HG02870 (cell line): Measurements from ENCODE around the gene CCP110.
"Not testable (repeated sequence)": the region's sequence is repeated elsewhere in the genome, so short reads cannot be mapped to it uniquely, and the experiment has no call there.

Experiments used
- ATAC-seq: cut with Tn5 transposase; IDR thresholded peaks from one replicate; pipeline ENCODE4 v1.9.1; 2021; ENCODE audit warnings: mild to moderate bottlenecking, moderate library complexity; ENCODE audit not compliant: unreplicated experiment

CCP110 gene

DNA sequence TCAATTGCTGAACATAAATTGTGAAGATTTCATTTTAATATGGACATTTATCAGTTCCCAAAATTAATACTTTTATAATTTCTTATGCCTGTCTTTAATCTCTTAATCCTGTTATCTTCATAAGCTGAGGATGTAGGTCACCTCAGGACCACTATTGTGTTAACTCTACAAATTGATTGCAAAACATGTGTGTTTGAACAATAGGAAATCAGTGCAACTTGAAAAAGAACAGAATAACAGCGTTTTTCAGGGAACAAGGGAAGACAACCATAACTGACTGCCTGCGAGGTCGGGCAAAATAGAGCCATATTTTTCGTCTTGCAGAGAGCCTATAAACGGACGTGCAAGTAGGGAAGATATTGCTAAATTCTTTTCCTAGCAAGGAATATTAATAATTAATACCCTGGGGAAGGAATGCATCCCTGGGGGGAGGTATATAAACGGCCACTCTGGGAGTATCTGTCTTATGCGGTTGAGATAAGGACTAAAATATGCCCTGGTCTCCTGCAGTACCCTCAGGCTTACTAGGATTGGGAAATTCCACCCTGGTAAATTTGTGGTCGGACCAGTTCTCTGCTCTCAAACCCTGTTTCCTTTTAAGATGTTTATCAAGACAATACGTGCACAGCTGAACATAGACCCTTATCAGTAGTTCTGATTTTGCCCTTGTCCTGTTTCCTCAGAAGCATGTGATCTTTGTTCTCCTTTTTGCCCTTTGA is 19.7 kb downstream of the CCP110 start:
- not testable (repeated sequence) for ATAC-seq

DNA sequence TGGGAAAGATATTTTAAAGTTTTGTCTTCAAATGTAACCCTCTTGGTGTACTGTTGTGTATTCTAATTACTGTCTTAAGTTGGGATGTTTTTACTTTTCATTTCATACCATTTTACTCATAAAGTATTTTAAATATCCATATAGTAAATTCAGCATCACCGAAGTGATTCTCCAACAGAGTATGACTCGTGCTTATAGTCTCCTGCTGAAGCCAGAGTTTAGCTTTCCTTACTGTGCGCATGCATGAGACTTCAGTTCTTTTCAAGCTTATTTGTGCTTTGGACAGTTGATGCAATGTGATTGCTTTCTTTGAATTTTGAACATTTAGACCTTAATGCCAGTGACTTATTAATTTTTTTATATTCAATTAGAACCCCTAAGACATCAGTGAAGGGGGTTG is 24.4 kb downstream of the CCP110 start:
- no peak for ATAC-seq

- no peak for ATAC-seq
These were observed 25.9 kb downstream of the CCP110 start for GRCh38 chr16:19549673-19550072.

DNA sequence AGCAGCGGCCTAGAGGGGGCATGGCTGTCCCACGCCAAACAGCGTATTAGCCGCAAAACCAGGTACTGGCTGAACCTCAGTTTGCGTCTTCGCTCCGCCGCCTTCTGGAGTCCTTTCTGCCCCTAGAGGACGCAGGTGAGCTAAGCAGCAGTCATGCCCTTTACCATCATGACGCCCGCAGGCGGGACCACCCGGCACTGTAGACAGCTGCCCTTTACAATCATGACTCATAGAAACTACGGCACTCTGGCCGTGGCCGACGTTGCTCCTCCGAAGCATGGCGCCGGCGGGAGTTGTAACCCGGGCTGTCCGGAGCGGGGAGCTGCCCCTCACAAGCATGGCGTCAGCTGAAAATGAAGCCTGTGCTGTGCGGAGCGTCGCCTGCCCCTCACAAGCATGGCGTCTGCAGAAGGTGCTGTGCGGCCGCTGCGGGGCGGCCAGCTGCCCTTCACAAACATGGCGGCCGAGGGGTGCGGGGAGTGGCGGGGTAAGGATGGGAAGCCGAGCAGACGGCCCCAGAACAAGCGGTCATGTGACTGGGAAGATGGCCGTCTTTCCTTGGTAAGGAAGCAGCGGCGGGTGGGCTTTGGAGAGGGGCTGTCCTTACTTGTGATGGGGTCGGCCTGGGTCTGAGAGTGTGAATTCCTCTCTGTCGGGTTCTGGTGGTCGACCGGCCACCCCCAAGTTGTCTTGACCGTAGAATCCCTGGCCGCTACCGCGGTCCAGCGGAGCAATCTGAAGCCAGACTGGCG is 31.6 kb downstream of the CCP110 start, which contains the start of gene VPS35L:
Gene VPS35L (plus strand): TSS at position 518 of the 752 bp plus-strand sequence. CDS start 27 bp downstream, at position 545.
- ATAC-seq, result peak; percentile 92

GRCh38 chr16:19555938-19556771 is 32.4 kb downstream of the CCP110 start:
- ATAC-seq, result no peak

- ATAC-seq, result no peak
These were observed 35.6 kb downstream of the CCP110 start for GRCh38 chr16:19559242-19559910.

GRCh38 chr16:19560078-19560477 is 36.3 kb downstream of the CCP110 start:
- no peak for ATAC-seq

DNA sequence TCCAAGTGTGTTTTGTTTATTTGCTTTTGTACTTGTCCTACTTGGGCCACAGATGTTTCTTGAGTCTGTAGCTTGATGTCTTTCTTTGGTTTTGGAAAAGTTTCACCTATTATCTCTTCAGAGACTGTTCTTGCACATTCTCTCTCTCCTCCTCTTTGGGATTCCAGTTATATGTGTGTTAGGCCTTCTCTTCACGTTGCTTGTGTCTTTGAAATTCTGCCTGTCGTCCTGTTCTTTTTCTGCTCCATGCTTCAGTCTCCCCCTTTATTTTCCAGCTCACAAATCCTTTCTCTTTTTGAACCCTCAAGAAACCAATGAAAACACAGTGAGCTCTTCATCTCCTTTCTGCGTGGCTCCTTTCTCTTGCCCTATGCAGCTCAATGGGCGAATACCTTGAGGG is 39.6 kb downstream of the CCP110 start:
- no peak for ATAC-seq

DNA sequence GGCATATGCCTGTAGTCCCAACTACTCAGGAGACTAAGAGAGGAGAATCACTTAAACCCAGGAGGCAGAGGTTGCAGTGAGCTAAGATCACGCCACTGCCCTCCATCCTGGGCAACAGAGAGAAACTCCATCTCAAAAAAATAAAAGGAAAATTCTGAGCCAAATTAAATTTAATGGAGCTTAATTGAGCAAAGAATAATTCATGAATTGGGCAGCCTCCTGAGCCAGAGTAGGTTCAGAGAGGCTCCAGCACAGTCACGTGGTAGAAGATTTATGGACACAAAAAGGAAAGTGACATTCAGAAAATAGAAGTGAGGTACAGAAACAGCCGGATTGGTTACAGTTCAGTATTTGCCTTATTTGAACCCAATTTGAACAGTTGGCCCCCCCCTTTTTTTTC is 42.6 kb downstream of the CCP110 start:
- no peak for ATAC-seq

GRCh38 chr16:19567560-19567959 is 43.8 kb downstream of the CCP110 start:
- no peak for ATAC-seq

- no peak for ATAC-seq
These were observed 50.3 kb downstream of the CCP110 start for GRCh38 chr16:19573997-19574396.

- ATAC-seq, result no peak
These were observed 50.9 kb downstream of the CCP110 start for GRCh38 chr16:19574615-19575014.

DNA sequence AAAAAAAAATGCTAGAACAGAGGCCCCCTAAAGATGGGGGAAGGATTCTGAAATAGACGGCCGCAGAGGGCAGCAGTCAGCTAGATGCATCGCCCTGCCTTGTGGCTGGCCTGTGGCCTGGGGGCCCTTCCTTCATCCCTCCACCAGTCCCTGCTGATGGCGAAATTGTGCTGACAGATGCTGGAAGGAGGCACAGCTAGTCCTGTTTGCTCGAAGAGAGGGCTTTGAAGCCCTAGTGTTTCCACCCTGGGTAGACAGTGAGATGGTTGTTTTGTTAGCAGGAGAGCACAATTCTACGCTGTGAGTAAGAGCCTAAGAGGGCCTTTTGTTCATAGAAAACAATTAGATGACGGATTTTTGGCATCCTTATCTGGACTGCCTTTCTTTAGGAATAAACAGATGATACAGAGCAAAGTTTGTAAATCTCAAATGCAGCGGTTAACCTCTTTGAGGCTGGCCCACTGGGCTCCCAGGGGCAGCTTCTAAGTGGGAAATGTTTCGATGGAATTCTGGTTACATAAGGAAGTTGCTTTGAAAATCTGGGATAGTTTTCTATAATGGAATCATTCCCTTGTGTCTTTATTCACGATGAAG is 54.7 kb downstream of the CCP110 start:
- ATAC-seq, result no peak

DNA sequence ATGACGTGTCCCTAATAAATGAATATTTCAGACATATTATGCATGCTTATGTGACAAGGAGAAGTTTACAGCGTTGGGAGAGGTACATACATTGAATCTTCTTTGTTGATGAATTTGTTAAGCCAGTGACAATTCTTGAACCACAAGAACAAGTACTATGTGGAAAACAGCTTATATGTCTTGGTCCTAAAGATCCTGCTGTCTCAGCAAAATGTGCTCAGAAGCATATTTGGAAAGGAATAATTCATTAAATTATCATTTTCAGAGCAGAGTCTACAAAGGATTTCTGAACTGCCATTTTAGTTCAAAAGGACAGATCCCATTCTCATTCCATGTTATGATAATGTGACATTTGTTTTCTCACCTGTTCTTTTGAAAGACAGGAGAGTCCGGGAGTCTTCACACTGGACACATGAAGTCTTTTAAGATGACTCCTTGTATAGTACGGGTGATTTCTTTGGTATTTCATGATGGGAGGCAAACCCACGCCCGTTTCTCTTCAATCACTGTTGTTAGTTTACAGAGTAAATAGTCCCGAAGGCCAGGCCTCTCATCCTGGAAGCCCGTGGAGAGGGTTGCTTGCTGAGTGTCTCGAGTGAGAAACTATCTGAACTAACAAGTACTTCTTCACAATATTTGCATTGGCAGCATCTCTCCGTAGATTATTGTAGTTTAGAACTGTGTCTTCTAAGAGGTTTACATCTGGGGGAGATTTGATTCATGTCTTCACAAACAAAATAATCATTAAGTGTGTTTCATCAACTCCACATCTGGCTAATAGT is 58.5 kb downstream of the CCP110 start:
- ATAC-seq, result no peak

- no peak for ATAC-seq
These were observed 60.0 kb downstream of the CCP110 start for GRCh38 chr16:19583665-19584300.

- no peak for ATAC-seq
These were observed 64.9 kb downstream of the CCP110 start for GRCh38 chr16:19588661-19589060.

- ATAC-seq, result no peak
These were observed 65.4 kb downstream of the CCP110 start for GRCh38 chr16:19589106-19589505.

- no peak for ATAC-seq
These were observed 66.1 kb downstream of the CCP110 start for GRCh38 chr16:19589771-19590302.
